ENCODE measurements around the gene TEX26.

TEX26 gene

DNA sequence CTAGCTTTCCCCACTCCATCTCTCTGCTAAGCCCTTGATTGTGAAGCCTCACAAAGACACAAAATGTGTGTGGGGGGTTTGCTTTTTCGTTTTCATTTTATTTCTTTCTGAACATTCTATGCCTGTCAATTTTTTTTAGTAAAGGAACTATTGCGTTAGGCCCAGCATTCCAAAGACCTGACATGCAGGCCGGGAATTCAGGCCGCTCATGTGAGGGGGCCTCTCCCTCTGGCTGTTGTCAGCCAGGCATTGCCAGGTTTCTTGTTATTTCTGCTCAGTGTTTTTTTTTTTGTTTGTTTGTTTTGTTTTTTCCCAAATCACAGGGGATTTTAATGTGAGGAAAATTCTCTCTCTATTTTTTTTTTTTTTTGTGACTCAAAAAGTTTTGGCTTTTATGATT, 36.7 kb upstream of the TEX26 start:
- TF ChIP-seq YY1 (IDR thresholded peaks at IDR 0.05; ENCODE audit: low read depth) (no peak), RAD21 (IDR thresholded peaks at IDR 0.05; ENCODE audit: low read depth) (no peak), FOXM1 (IDR thresholded peaks at IDR 0.05; ENCODE audit: borderline replicate concordance, low read depth) (no peak), EP300 (IDR thresholded peaks at IDR 0.05; ENCODE audit: borderline replicate concordance) (no peak), TAF1 (IDR thresholded peaks at IDR 0.05; ENCODE audit: low read depth) (no peak), MAX (IDR thresholded peaks at IDR 0.05) (no peak), USF1 (IDR thresholded peaks at IDR 0.05) (no peak), CREB1 (IDR thresholded peaks at IDR 0.05; ENCODE audit: low read depth) (no peak), NFIC (IDR thresholded peaks at IDR 0.05) (no peak), CEBPB (IDR thresholded peaks at IDR 0.05) (no peak), EGR1 (IDR thresholded peaks at IDR 0.05) (no peak), TCF12 (IDR thresholded peaks at IDR 0.05; ENCODE audit: low read depth) (no peak), ZBTB7A (IDR thresholded peaks at IDR 0.05; ENCODE audit: low read depth) (no peak), REST (IDR thresholded peaks at IDR 0.05; ENCODE audit: low read depth) (no peak), TEAD4 (IDR thresholded peaks at IDR 0.05) (no peak)

- TF ChIP-seq CEBPB (IDR thresholded peaks at IDR 0.05), result no peak
- no peak for TF ChIP-seq TEAD4 (IDR thresholded peaks at IDR 0.05)
- TF ChIP-seq USF1 (IDR thresholded peaks at IDR 0.05), result no peak
- no peak for TF ChIP-seq TAF1 (IDR thresholded peaks at IDR 0.05; ENCODE audit: low read depth)
- no peak for TF ChIP-seq EP300 (IDR thresholded peaks at IDR 0.05; ENCODE audit: borderline replicate concordance)
- TF ChIP-seq EGR1 (IDR thresholded peaks at IDR 0.05), result no peak
- TF ChIP-seq RAD21 (IDR thresholded peaks at IDR 0.05; ENCODE audit: low read depth), result no peak
- TF ChIP-seq CREB1 (IDR thresholded peaks at IDR 0.05; ENCODE audit: low read depth), result no peak
- TF ChIP-seq ZBTB7A (IDR thresholded peaks at IDR 0.05; ENCODE audit: low read depth), result no peak
- TF ChIP-seq NFIC (IDR thresholded peaks at IDR 0.05), result no peak
- TF ChIP-seq FOXM1 (IDR thresholded peaks at IDR 0.05; ENCODE audit: borderline replicate concordance, low read depth), result no peak
- no peak for TF ChIP-seq TCF12 (IDR thresholded peaks at IDR 0.05; ENCODE audit: low read depth)
- no peak for TF ChIP-seq MAX (IDR thresholded peaks at IDR 0.05)
- no peak for TF ChIP-seq REST (IDR thresholded peaks at IDR 0.05; ENCODE audit: low read depth)
- no peak for TF ChIP-seq YY1 (IDR thresholded peaks at IDR 0.05; ENCODE audit: low read depth)
These were observed 34.4 kb upstream of the TEX26 start for GRCh38 chr13:30898070-30898469.

GRCh38 chr13:30898678-30899241, 33.7 kb upstream of the TEX26 start:
- no peak for TF ChIP-seq CREB1 (IDR thresholded peaks at IDR 0.05; ENCODE audit: low read depth)
- TF ChIP-seq FOXM1 (IDR thresholded peaks at IDR 0.05; ENCODE audit: borderline replicate concordance, low read depth), result no peak

GRCh38 chr13:30900436-30900835, 32.0 kb upstream of the TEX26 start:
- no peak for TF ChIP-seq NFIC (IDR thresholded peaks at IDR 0.05)

DNA sequence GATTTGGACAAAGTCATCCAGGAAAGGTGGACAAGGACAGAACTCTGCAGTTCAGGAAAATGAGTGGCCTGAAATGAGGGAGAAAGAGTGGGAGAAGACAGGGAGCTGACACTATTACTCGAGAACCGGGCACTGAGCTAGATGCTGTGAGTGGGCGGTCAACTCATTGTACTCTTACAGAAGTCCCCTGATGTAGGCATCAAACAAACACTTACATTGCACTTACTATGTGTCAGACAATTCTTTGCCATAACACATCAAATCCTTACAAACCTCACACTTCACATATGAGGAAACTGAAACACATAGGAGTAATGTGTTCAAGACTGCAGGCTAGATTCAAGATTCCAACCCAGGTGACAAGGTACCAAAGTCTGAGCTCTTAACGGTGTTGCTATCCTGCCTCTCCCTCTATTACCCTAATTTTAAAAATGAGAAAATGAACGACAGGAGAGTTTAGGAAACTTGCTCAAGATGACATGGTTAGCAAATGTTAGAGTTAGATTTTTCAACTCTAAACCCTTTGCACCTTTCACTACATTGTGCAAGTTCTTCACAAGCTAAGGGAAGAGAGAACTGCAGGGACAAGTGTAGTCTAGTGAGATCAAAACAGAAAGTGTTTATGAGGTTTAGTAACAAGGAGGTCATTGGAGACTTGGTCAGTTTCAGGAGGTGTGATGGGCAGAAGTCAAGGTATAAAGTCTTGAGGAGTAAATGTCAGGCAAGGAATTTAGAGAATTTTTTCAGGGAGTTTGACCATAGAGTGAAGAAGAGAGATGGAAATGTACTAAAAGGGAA, 31.3 kb upstream of the TEX26 start:
- no peak for TF ChIP-seq NFIC (IDR thresholded peaks at IDR 0.05)
- no peak for TF ChIP-seq USF1 (IDR thresholded peaks at IDR 0.05)
- no peak for TF ChIP-seq MAX (IDR thresholded peaks at IDR 0.05)
- TF ChIP-seq TAF1 (IDR thresholded peaks at IDR 0.05; ENCODE audit: low read depth), result no peak
- no peak for TF ChIP-seq TCF12 (IDR thresholded peaks at IDR 0.05; ENCODE audit: low read depth)
- no peak for TF ChIP-seq CEBPB (IDR thresholded peaks at IDR 0.05)
- TF ChIP-seq ZBTB7A (IDR thresholded peaks at IDR 0.05; ENCODE audit: low read depth), result no peak
- no peak for TF ChIP-seq TEAD4 (IDR thresholded peaks at IDR 0.05)
- TF ChIP-seq FOXM1 (IDR thresholded peaks at IDR 0.05; ENCODE audit: borderline replicate concordance, low read depth), result no peak
- no peak for TF ChIP-seq YY1 (IDR thresholded peaks at IDR 0.05; ENCODE audit: low read depth)
- TF ChIP-seq CREB1 (IDR thresholded peaks at IDR 0.05; ENCODE audit: low read depth), result no peak
- TF ChIP-seq EP300 (IDR thresholded peaks at IDR 0.05; ENCODE audit: borderline replicate concordance), result no peak
- no peak for TF ChIP-seq RAD21 (IDR thresholded peaks at IDR 0.05; ENCODE audit: low read depth)

All from Ishikawa (cell line).